Astrocyte (in vitro differentiated cells and primary cell): ENCODE results near the gene KRCC1. TPM values are rescaled to one million over a fixed set of nuclear protein-coding genes. Genes with fewer than 3 reads are reported as not detected.

Experiments used
- DNase-seq: peaks from one replicate; pipeline ENCODE4 v3.0.0-alpha.2; 2010; ENCODE audit warnings: low read depth
- FAIRE-seq: peaks from 2 replicates; lab custom pipeline; 2011; peaks lifted over from hg19 to GRCh38; lab: Jason Lieb, UNC
- H2AFZ ChIP-seq: 2 replicates; pipeline ENCODE4 v1.6.0; 2012; ENCODE audit warnings: low read depth, low read length, inconsistent platforms
- H3K27ac ChIP-seq: 2 replicates; pipeline ENCODE4 v1.5.1; 2011; ENCODE audit warnings: low read depth, low read length, inconsistent platforms
- H3K27me3 ChIP-seq: 2 replicates; pipeline ENCODE4 v1.6.0; 2011; ENCODE audit warnings: low read length, inconsistent platforms; ENCODE audit not compliant: insufficient read depth
- H3K36me3 ChIP-seq: 2 replicates; pipeline ENCODE4 v1.5.1; 2011; ENCODE audit warnings: low read length, inconsistent platforms; ENCODE audit not compliant: insufficient read depth
- H3K4me1 ChIP-seq: 2 replicates; pipeline ENCODE4 v1.5.1; 2011; ENCODE audit warnings: low read length, inconsistent platforms; ENCODE audit not compliant: insufficient read depth
- H3K4me2 ChIP-seq: 2 replicates; pipeline ENCODE4 v1.6.0; 2012; ENCODE audit warnings: low read length, inconsistent platforms
- H3K4me3 ChIP-seq: 2 replicates; pipeline ENCODE4 v1.5.1; 2011; ENCODE audit warnings: low read depth, mild to moderate bottlenecking, low read length, inconsistent platforms; ENCODE audit not compliant: insufficient read depth
- H3K79me2 ChIP-seq: 2 replicates; pipeline ENCODE4 v1.6.0; 2012; ENCODE audit warnings: mild to moderate bottlenecking, low read length, inconsistent platforms; ENCODE audit not compliant: insufficient read depth
- H3K9ac ChIP-seq: 2 replicates; pipeline ENCODE4 v1.6.0; 2012; ENCODE audit warnings: mild to moderate bottlenecking, low read length, inconsistent platforms
- H3K9me3 ChIP-seq: 2 replicates; pipeline ENCODE4 v1.5.1; 2012; ENCODE audit warnings: low read depth, mild to moderate bottlenecking, low read length, inconsistent platforms; ENCODE audit not compliant: insufficient read depth
- H4K20me1 ChIP-seq: 2 replicates; pipeline ENCODE4 v1.6.0; 2012; ENCODE audit warnings: low read length, inconsistent platforms; ENCODE audit not compliant: insufficient read depth
- H3K27ac Mint-ChIP-seq: one replicate; pipeline ENCODE4 v1.8.0; 2021; ENCODE audit warnings: mild to moderate bottlenecking, mixed read lengths; ENCODE audit not compliant: unreplicated experiment
- H3K27me3 Mint-ChIP-seq: one replicate; pipeline ENCODE4 v1.8.0; 2021; ENCODE audit warnings: low read depth, mixed read lengths; ENCODE audit not compliant: unreplicated experiment
- H3K36me3 Mint-ChIP-seq: one replicate; pipeline ENCODE4 v1.8.0; 2021; ENCODE audit warnings: low read depth, mixed read lengths; ENCODE audit not compliant: unreplicated experiment
- H3K4me1 Mint-ChIP-seq: one replicate; pipeline ENCODE4 v1.8.0; 2021; ENCODE audit warnings: low read depth, mixed read lengths; ENCODE audit not compliant: unreplicated experiment
- H3K4me3 Mint-ChIP-seq: one replicate; pipeline ENCODE4 v1.8.0; 2021; ENCODE audit warnings: mild to moderate bottlenecking, moderate library complexity, mixed read lengths; ENCODE audit not compliant: unreplicated experiment
- H3K9me3 Mint-ChIP-seq: one replicate; pipeline ENCODE4 v1.8.0; 2021; ENCODE audit warnings: mild to moderate bottlenecking, mixed read lengths; ENCODE audit not compliant: unreplicated experiment
- EZH2 ChIP-seq: IDR thresholded peaks from 2 replicates; pipeline ENCODE4 v1.6.1; 2012; ENCODE audit warnings: mild to moderate bottlenecking, low read length, inconsistent platforms; ENCODE audit not compliant: insufficient read depth
- total RNA-seq: library from RNA; stranded (reverse); gene quantifications from 2 replicates; pipeline ENCODE4 v1.2.1, GENCODE V29; 2021
- TF ChIP-seq, protein P1 (sequence below): IDR thresholded peaks from 2 replicates; pipeline ENCODE4 v1.5.1; 2011; ENCODE audit warnings: low read depth, mild to moderate bottlenecking, inconsistent platforms, low read length, moderate library complexity; ENCODE audit not compliant: insufficient read depth

Gene KRCC1
- total RNA-seq, 1 donor from 2014 or later = 17.7 TPM

DNA sequence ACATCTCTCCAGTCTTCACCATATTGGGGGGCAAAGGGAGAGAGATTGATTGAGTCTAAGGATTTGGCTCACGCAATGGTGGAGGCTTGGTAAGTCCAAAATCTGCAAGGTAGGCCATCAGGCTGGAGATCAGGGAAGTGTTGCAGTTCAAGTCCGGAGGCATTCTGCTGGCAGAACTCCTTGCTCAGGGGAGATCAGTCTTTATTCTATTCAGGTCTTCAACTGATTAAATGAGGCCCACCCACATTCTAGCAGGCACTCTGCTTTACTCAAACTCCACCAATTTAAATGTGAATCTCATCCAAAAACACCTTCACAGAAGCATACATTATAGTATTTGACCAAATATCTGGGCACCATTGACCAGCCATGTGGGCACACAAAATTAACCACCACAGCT is 33.4 kb upstream of the KRCC1 start:
- no peaks in the 10 kb centered on the region for H3K36me3 ChIP-seq
- Mint-ChIP-seq H3K27me3 (peaks cover 4% of the 10 kb centered on the region), H3K27ac (no peak overlapping the region), H3K4me1 (peaks cover 8% of the 10 kb centered on the region), H3K36me3 (no peaks in the 10 kb centered on the region), H3K9me3 (no peaks in the 10 kb centered on the region), H3K4me3 (no peak overlapping the region)
- DNase-seq (no peak), FAIRE-seq (no peak)
- no peaks in the 10 kb centered on the region for H3K27me3 ChIP-seq
- H3K4me1 ChIP-seq = no peaks in the 10 kb centered on the region
- no peak overlapping the region for H3K9ac ChIP-seq
- TF ChIP-seq, protein P1, sequence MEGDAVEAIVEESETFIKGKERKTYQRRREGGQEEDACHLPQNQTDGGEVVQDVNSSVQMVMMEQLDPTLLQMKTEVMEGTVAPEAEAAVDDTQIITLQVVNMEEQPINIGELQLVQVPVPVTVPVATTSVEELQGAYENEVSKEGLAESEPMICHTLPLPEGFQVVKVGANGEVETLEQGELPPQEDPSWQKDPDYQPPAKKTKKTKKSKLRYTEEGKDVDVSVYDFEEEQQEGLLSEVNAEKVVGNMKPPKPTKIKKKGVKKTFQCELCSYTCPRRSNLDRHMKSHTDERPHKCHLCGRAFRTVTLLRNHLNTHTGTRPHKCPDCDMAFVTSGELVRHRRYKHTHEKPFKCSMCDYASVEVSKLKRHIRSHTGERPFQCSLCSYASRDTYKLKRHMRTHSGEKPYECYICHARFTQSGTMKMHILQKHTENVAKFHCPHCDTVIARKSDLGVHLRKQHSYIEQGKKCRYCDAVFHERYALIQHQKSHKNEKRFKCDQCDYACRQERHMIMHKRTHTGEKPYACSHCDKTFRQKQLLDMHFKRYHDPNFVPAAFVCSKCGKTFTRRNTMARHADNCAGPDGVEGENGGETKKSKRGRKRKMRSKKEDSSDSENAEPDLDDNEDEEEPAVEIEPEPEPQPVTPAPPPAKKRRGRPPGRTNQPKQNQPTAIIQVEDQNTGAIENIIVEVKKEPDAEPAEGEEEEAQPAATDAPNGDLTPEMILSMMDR = no peak
- no peak for TF ChIP-seq EZH2
- H3K9me3 ChIP-seq = no peaks in the 10 kb centered on the region
- H4K20me1 ChIP-seq = no peaks in the 10 kb centered on the region
- no peak overlapping the region for H2AFZ ChIP-seq
- no peak overlapping the region for H3K27ac ChIP-seq
- no peaks in the 10 kb centered on the region for H3K79me2 ChIP-seq
- no peak overlapping the region for H3K4me3 ChIP-seq
- no peak overlapping the region for H3K4me2 ChIP-seq

DNA sequence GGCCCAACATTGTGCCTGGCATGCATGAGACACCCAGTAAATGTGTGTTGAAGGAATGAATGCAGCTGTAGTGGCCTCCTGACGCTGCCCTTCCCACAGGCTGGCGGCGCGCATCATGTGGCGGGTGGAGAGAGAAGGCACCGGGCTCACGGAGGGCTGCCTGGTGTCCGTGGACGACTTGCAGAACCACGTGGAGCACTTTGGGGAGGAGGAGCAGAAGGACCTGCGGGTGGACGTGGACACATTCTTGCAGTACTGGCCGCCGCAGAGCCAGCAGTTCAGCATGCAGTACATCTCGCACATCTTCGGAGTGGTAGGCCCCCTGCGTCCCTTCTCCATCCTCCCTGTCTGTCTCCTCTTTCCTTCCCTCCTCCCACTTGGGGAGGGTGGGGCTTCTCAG is 32.2 kb upstream of the KRCC1 start:
- no peak overlapping the region for H3K27ac Mint-ChIP-seq
- no peak for FAIRE-seq
- no peak overlapping the region for H3K4me3 Mint-ChIP-seq
- no peak overlapping the region for H2AFZ ChIP-seq
- H3K4me2 ChIP-seq = no peak overlapping the region
- no peaks in the 10 kb centered on the region for H3K4me1 ChIP-seq
- H3K4me3 ChIP-seq = no peak overlapping the region
- no peak overlapping the region for H3K27ac ChIP-seq
- no peaks in the 10 kb centered on the region for H3K27me3 ChIP-seq
- no peaks in the 10 kb centered on the region for H3K36me3 ChIP-seq
- no peaks in the 10 kb centered on the region for H3K36me3 Mint-ChIP-seq
- no peak for DNase-seq
- H3K27me3 Mint-ChIP-seq = peaks cover 4% of the 10 kb centered on the region
- peaks cover 8% of the 10 kb centered on the region for H3K4me1 Mint-ChIP-seq
- H3K9me3 Mint-ChIP-seq = no peaks in the 10 kb centered on the region
- no peaks in the 10 kb centered on the region for H3K79me2 ChIP-seq
- no peak overlapping the region for H3K9ac ChIP-seq
- H4K20me1 ChIP-seq = no peaks in the 10 kb centered on the region
- no peaks in the 10 kb centered on the region for H3K9me3 ChIP-seq
- TF ChIP-seq, protein P1 = no peak
- no peak for TF ChIP-seq EZH2

DNA sequence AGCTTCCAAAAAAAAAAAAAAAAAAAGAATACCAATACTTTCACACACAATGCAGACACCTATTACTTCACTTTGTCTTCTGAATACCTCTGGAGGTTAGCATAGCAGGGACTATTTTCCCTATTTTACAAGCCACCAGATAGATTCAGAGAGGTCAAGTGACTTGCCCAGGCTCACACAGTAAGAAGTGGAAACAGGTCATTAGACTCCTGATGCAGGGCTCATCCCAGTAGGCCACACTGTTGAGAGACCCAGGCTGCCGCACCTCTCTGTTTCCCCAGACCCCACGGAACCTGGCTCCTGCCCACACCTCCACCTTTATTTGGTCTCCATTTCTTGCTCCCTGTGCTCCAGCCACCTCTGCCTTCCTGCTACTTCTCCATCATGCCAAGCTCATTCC is 31.5 kb upstream of the KRCC1 start:
- Histone ChIP-seq H3K79me2 (no peaks in the 10 kb centered on the region), H3K27ac (no peak overlapping the region), H3K4me1 (no peaks in the 10 kb centered on the region), H2AFZ (no peak overlapping the region), H3K9me3 (no peaks in the 10 kb centered on the region), H3K9ac (no peak overlapping the region), H4K20me1 (no peaks in the 10 kb centered on the region), H3K4me2 (no peak overlapping the region), H3K4me3 (no peak overlapping the region), H3K27me3 (peaks cover under 1% of the 10 kb centered on the region), H3K36me3 (no peaks in the 10 kb centered on the region)
- Mint-ChIP-seq H3K4me1 (peaks cover 8% of the 10 kb centered on the region), H3K36me3 (no peaks in the 10 kb centered on the region), H3K4me3 (no peak overlapping the region), H3K27ac (no peak overlapping the region), H3K27me3 (peaks cover 4% of the 10 kb centered on the region), H3K9me3 (no peaks in the 10 kb centered on the region)
- DNase-seq = no peak
- no peak for FAIRE-seq
- TF ChIP-seq, protein P1 = no peak
- no peak for TF ChIP-seq EZH2
